NCI-H748 treated with DMSO at 0.1 percent for 48 hours (cell line): ENCODE results near the gene SLC4A8.
"Not testable (repeated sequence)": the region's sequence is repeated elsewhere in the genome, so short reads cannot be mapped to it uniquely, and the experiment has no call there.

Experiments
- DNase-seq: peaks from one replicate; lab custom pipeline; 2025; lab: John Stamatoyannopoulos, UW

The SLC4A8 gene

GRCh38 chr12:51480978-51481377 is 56.3 kb downstream of the SLC4A8 start:
- no peak for DNase-seq

DNA sequence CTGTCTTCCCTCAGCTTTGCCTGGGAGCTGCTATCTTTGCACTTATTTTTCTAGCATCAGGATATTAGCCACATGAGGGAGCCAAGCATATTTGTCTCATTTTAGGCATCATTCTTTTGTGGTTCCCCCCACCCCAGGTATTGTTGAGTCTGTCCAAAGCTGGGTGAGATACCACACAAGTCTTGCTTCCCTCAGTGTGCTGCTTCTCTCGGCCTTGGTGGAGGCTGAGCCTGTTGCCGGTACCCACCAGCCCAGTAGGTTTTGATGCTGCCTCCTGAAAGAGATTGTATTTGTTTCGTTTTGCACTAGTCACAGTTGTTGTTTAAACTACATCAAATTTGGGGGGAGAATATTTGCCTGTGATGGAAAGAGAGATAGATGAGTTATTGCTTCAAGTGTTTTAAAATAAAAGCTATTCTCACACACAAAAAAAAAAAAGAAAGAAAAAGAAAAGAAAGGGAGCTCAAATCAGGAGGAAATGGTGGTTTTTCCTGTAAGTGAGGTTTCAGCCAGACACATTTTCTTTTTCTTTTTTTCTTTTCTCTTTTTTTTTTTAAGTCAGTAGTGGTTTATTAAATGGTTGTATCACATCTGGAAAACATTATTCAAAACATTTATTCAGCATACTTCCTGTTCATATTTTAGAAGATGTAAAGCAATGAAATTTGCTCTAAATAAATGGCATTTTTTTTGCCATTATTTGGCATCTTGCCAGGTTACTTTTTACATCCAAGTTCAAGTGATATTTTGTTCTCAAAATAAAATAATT is 58.5 kb downstream of the SLC4A8 start:
- no peak for DNase-seq

DNA sequence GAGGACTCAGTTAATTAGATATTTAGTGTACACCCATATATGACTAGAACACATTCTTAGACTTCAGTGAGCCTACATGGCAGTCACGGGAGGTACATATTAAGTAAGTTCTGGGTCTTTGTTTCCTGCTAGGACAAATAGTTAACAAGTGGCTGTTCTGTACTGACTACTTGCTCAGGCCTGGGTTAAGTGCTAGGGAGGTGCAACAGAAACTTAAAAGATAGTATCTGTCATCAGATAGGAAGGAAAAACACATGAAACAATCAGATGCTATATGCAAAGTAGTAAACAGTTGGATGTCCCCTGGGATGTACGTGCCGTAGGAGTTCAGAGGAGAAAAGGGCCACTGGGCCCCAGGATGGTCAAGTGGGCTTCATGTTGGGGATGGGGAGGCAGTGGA is 59.5 kb downstream of the SLC4A8 start:
- DNase-seq, result no peak

GRCh38 chr12:51488281-51488680 is 63.6 kb downstream of the SLC4A8 start:
- DNase-seq, result no peak

DNA sequence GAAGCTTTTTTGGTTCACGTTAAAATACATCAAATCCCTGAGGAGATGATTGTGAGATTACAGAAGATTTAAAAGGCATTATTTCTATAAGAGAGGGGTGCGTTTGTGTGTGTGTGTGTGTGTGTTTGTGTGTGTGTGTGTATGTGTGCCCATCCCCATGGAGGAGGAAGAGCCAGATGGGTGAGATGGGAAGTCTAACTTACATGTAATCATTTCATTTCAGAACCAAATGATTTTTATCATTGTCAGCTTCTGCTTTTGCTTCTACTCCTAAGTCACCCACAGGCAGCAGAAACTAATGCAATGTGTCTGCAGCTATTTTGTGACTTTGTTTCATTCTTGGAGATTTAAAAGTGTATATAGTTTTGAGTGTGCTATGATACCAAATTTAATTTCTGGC is 68.7 kb downstream of the SLC4A8 start:
- no peak for DNase-seq

DNA sequence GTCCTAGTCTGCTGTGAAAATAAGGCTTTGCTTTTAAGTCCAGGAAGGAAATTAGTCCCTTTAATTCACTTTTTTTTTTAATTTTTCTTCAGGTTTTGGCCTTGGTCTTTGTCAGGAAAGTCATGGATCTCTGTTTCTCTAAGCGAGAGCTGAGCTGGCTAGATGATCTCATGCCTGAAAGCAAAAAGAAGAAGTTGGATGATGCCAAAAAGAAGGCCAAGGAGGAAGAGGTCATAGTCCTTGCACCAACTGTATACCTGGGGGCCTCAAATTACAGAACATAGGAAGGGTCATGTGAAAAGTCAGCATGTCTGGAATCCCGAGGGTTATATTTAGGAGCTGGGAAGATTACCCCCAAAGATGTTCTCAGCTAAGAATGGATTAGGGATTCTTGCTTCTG is 72.3 kb downstream of the SLC4A8 start:
- no peak for DNase-seq

DNA sequence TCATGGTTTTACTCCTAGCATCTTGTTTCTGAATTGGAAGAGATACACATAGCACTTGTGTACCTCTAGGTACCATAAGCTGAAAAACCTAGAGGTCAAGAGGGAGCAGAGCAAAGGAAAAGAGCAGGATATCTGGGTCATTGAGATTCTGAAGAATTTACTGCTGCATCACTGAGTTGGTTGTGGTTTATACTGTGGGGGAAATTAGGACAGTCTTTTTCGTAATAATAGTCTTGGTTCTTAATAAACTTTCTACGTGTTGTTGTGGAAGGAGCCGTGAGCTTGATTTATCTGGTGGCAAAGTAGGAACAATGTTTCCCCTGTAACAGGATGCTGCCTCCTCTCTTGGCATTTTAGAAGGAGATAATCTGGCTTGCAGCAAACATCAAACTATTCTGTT is 80.2 kb downstream of the SLC4A8 start:
- DNase-seq, result no peak

GRCh38 chr12:51505360-51506105 is 80.9 kb downstream of the SLC4A8 start:
- no peak for DNase-seq

GRCh38 chr12:51507178-51507577 is 82.5 kb downstream of the SLC4A8 start:
- no peak for DNase-seq

GRCh38 chr12:51508285-51508684 is 83.7 kb downstream of the SLC4A8 start:
- DNase-seq, result no peak

GRCh38 chr12:51511546-51512260 is 87.1 kb downstream of the SLC4A8 start:
- DNase-seq, result no peak

DNA sequence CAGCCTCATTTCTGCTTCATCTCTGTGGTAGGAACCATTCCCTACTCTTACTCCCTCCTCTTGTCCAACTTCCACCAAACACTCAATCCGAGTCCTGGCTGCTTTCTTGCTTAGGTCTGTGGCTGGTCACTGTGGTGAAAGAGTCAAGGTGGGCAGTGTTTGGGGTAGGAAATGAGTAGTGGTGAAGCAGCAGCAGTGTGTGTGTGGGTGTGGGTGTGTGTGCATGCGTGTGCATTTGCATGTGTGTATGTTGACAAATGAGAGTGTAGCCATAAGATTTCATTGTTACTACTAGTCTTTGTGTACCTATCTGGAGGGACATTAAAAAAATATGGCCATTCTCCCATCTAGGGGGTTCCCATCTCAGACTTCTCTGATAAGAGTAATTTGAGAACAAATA is 87.8 kb downstream of the SLC4A8 start:
- DNase-seq, result no peak

GRCh38 chr12:51515037-51515436 is 90.4 kb downstream of the SLC4A8 start:
- DNase-seq, result not testable (repeated sequence)

DNA sequence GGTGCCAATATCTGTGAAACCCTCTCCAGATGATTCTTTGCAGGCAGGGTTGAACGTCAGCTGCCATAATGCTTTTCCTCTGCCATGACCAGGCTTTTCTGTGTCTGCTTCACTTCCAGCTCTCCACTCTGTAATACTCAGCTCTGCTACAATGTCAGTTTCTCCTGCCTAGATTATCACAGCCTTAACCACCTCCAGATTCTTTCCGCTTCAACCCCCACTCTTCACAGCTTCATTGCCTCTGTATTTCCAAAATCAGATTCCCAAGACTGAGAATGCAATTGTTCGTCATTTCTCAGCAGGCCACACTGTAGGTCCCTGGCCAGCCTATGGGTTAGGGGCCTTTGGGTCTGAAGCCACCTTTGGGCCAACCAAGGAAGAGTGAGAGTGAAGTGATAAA is 92.7 kb downstream of the SLC4A8 start:
- no peak for DNase-seq

GRCh38 chr12:51517800-51518199 is 93.2 kb downstream of the SLC4A8 start:
- no peak for DNase-seq

- DNase-seq, result no peak
Observed at GRCh38 chr12:51519755-51520154, 95.1 kb downstream of the SLC4A8 start.

DNA sequence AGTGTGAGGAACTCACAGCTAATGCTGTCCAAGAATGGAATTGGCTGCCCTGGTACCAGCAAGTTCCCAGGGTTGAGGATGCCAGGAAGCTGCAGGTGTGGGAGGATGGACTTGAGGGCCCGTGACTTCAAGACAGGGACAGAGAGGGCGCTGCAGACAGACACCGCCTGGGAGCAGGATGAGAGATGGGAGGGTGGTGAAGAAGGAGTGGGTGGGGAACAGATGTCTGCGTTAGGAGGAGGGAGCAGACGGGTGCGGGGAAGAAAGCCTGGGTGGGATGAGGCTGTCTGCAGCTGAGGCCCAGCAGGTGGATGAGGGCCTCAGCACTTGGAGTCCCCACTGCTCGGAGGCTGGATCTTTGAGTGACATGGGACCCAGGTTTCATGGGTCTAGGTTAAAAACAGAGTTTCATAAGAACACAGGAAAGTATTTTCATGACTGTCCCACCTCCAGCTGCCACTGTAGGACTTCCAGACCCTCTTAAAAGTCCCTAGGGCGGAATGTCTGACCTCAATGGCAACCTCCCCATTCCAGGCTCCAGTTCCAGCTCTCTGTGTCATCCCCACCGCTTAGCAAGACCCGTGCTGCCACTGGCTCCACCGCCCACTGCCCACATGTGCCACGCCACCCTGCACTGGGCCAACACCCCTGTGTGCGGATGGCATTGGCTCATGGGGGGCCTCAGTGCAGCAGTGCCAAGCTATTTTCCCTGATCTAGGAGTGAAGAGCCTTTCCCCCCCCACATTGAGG is 96.1 kb downstream of the SLC4A8 start:
- no peak for DNase-seq

DNA sequence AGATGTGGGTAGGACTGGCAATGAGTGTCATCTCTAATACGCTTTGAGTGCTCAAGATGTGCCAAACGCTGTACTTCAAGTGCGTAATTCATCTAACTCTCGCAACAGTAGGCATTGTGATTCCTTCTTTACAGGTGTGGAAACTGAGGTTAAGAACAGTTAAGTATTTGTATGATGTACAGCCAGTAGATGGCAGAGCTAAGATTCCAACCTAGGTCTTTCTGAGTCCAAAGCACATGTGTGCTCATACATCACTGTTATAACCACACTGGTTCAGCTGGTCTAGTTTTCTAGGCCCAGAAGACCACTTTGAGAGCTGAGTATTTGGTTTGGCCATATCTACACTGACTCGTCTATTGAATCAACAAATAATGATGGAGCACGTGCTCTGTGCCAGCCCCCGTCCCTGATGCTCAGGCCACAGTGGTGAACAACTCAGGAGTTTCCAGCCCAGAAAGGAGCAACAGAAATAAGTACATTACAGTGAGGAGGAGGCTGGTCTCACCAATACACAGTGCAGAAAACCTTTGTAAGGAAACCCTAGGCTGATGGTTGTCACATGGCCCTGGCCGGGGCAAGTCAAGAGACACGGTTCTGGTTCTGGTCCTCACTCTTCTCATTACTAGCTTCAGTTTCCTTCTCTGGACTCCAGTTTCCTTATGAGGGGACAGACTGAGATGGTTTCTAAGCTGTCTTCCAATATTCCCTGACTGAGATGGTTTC is 97.1 kb downstream of the SLC4A8 start:
- DNase-seq, result no peak

GRCh38 chr12:51522696-51523095 is 98.1 kb downstream of the SLC4A8 start:
- DNase-seq, result no peak

DNA sequence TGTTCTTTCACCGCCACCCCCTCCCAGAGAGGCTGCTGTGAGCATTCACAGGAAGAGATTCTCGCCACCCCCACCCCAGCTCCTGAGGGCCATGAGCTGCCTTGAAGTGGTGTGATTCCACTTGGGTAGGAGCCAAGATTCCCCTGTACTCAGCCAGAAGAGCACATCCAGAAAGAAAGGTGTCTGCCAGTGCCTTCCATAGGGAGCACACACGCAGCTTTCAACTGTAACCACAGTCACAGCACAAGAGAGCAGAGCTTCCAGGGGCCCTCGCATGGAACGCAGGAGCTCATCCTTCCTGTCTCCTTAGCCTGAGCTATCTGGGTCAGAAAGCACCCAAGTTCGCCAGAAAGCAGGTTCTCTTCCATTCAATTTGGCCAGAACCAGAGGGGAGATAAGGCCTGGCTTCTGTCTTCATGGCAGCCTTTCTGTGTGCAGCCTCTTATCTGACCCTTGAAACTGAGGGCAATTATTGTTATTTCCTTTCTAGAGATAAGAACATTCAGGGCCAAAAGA is 99.8 kb downstream of the SLC4A8 start:
- DNase-seq, result no peak

GRCh38 chr12:51525518-51525917 is 100.9 kb downstream of the SLC4A8 start:
- no peak for DNase-seq
